H9 (cell line): ENCODE results near the gene DCBLD1. TPM values are rescaled to one million over a fixed set of nuclear protein-coding genes. Genes with fewer than 3 reads are reported as not detected.

Source experiments
- DNase-seq: peaks from one replicate; pipeline ENCODE4 v3.0.0-alpha.2; 2017
- H2AFZ ChIP-seq: one replicate; pipeline ENCODE4 v1.6.1; 2013; ENCODE audit warnings: mild to moderate bottlenecking, low read length, control low read depth, moderate library complexity
- H2AK5ac ChIP-seq: 2 replicates; pipeline ENCODE4 v1.6.1; 2013; ENCODE audit warnings: low read length, control low read depth, mixed read lengths; ENCODE audit not compliant: insufficient read length
- H2BK120ac ChIP-seq: one replicate; pipeline ENCODE4 v1.6.1; 2013; ENCODE audit warnings: low read depth, mild to moderate bottlenecking, low read length, control low read depth, inconsistent platforms; ENCODE audit not compliant: poor library complexity, severe bottlenecking
- H2BK12ac ChIP-seq: 2 replicates; pipeline ENCODE4 v1.6.1; 2013; ENCODE audit warnings: low read length, control low read depth, mixed read lengths, low read depth; ENCODE audit not compliant: insufficient read length
- H2BK15ac ChIP-seq: 2 replicates; pipeline ENCODE4 v1.6.1; 2013; ENCODE audit warnings: low read depth, low read length, control low read depth
- H2BK20ac ChIP-seq: one replicate; pipeline ENCODE4 v1.6.1; 2013; ENCODE audit warnings: low read depth, mild to moderate bottlenecking, low read length, control low read depth, inconsistent platforms; ENCODE audit not compliant: poor library complexity, severe bottlenecking
- H2BK5ac ChIP-seq: 2 replicates; pipeline ENCODE4 v1.6.1; 2013; ENCODE audit warnings: low read length, control low read depth, mixed read lengths; ENCODE audit not compliant: insufficient read length
- H3K14ac ChIP-seq: 2 replicates; pipeline ENCODE4 v1.6.1; 2013; ENCODE audit warnings: low read length, control low read depth; ENCODE audit not compliant: insufficient read depth
- H3K18ac ChIP-seq: 2 replicates; pipeline ENCODE4 v1.6.1; 2013; ENCODE audit warnings: low read depth, mild to moderate bottlenecking, mixed read lengths, low read length, control low read depth; ENCODE audit not compliant: insufficient read length
- H3K23ac ChIP-seq: 2 replicates; pipeline ENCODE4 v1.6.1; 2013; ENCODE audit warnings: low read length, control low read depth, mixed read lengths, low read depth; ENCODE audit not compliant: insufficient read length
- H3K23me2 ChIP-seq: 2 replicates; pipeline ENCODE4 v1.6.1; 2013; ENCODE audit warnings: low read depth, mild to moderate bottlenecking, mixed read lengths, low read length, control low read depth; ENCODE audit not compliant: insufficient read length, poor library complexity, severe bottlenecking
- H3K27ac ChIP-seq: 2 replicates; pipeline ENCODE4 v1.5.1; 2013; ENCODE audit warnings: low read length, control low read depth, mixed read lengths, low read depth; ENCODE audit not compliant: insufficient read length
- H3K27me3 ChIP-seq: 2 replicates; pipeline ENCODE4 v1.6.1; 2013; ENCODE audit warnings: low read length, control low read depth, inconsistent platforms; ENCODE audit not compliant: insufficient read depth
- H3K4ac ChIP-seq: 2 replicates; pipeline ENCODE4 v1.6.1; 2013; ENCODE audit warnings: low read depth, mild to moderate bottlenecking, control low read depth, inconsistent platforms, low read length, moderate library complexity
- H3K4me1 ChIP-seq: 2 replicates; pipeline ENCODE4 v1.6.1; 2013; ENCODE audit warnings: low read length, control low read depth, inconsistent platforms; ENCODE audit not compliant: insufficient read depth
- H3K4me2 ChIP-seq: 2 replicates; pipeline ENCODE4 v1.6.1; 2013; ENCODE audit warnings: low read length, control low read depth, mixed read lengths; ENCODE audit not compliant: insufficient read length, insufficient read depth
- H3K56ac ChIP-seq: 2 replicates; pipeline ENCODE4 v1.6.1; 2013; ENCODE audit warnings: low read depth, mild to moderate bottlenecking, mixed read lengths, low read length, control low read depth; ENCODE audit not compliant: insufficient read length
- H3K79me1 ChIP-seq: 2 replicates; pipeline ENCODE4 v1.6.1; 2013; ENCODE audit warnings: low read depth, mild to moderate bottlenecking, moderate library complexity, low read length, control low read depth, inconsistent platforms; ENCODE audit not compliant: insufficient read depth, poor library complexity, severe bottlenecking
- H3K79me2 ChIP-seq: 2 replicates; pipeline ENCODE4 v1.6.1; 2013; ENCODE audit warnings: low read length, control low read depth, inconsistent platforms; ENCODE audit not compliant: insufficient read depth
- H3K9ac ChIP-seq: 2 replicates; pipeline ENCODE4 v1.6.1; 2013; ENCODE audit warnings: low read length, control low read depth, mixed read lengths; ENCODE audit not compliant: insufficient read length; ENCODE audit errors: extremely low read depth
- H3K9me3 ChIP-seq: one replicate; pipeline ENCODE4 v1.6.1; 2013; ENCODE audit warnings: low read depth, low read length, inconsistent platforms; ENCODE audit not compliant: control insufficient read depth
- H3T11ph ChIP-seq: one replicate; pipeline ENCODE4 v1.6.1; 2013; ENCODE audit warnings: mild to moderate bottlenecking, low read length, control low read depth, inconsistent platforms
- H4K20me1 ChIP-seq: one replicate; pipeline ENCODE4 v1.6.1; 2013; ENCODE audit not compliant: control insufficient read depth, insufficient read length, insufficient read depth
- H4K5ac ChIP-seq: 2 replicates; pipeline ENCODE4 v1.6.1; 2013; ENCODE audit warnings: low read depth, mild to moderate bottlenecking, mixed read lengths, low read length, control low read depth; ENCODE audit not compliant: insufficient read length
- H4K8ac ChIP-seq: replicated peaks from 2 replicates; pipeline ENCODE4 v1.6.1; 2013; ENCODE audit warnings: low read length, control low read depth, mixed read lengths, low read depth; ENCODE audit not compliant: insufficient read length
- H4K91ac ChIP-seq: 2 replicates; pipeline ENCODE4 v1.6.1; 2013; ENCODE audit warnings: low read depth, mild to moderate bottlenecking, moderate library complexity, mixed read lengths, low read length, control low read depth; ENCODE audit not compliant: insufficient read length
- H3K27ac Mint-ChIP-seq, 3 experiments: 2 replicates in 2 of 3; 3 replicates in 1 of 3; pipeline ENCODE4 v1.8.0; 2020 to 2021; ENCODE audit warnings: mixed read lengths in 3 of 3, mild to moderate bottlenecking in 1 of 3, moderate library complexity in 1 of 3
- H3K27me3 Mint-ChIP-seq: 2 replicates; pipeline ENCODE4 v1.8.0; 2021; ENCODE audit warnings: low read depth, mild to moderate bottlenecking, moderate library complexity, mixed read lengths
- H3K36me3 Mint-ChIP-seq, 3 experiments: 2 replicates in 2 of 3; 3 replicates in 1 of 3; pipeline ENCODE4 v1.8.0; 2020 to 2021; ENCODE audit warnings: low read depth in 3 of 3, mixed read lengths in 3 of 3; ENCODE audit not compliant: insufficient read depth in 1 of 3
- H3K4me1 Mint-ChIP-seq, 2 experiments: 2 replicates each; pipeline ENCODE4 v1.8.0; 2020; ENCODE audit warnings: mixed read lengths in 2 of 2
- H3K4me3 Mint-ChIP-seq, 2 experiments: 2 replicates in 1 of 2; 3 replicates in 1 of 2; pipeline ENCODE4 v1.8.0; 2020 to 2021; ENCODE audit warnings: mild to moderate bottlenecking in 2 of 2, mixed read lengths in 2 of 2, moderate library complexity in 1 of 2
- H3K9me3 Mint-ChIP-seq, 2 experiments: 2 replicates in 1 of 2; 3 replicates in 1 of 2; pipeline ENCODE4 v1.8.0; 2020; ENCODE audit warnings: mild to moderate bottlenecking in 2 of 2, mixed read lengths in 2 of 2, moderate library complexity in 1 of 2
- WGBS: extraction: QIAGEN DNeasy Blood & Tissue Kit; methylation state at CpG from one replicate; pipeline ENCODE4 v1.1.7; 2013; ENCODE audit warnings: missing lambda C conversion rate, low lambda C conversion rate, mixed read lengths; ENCODE audit not compliant: insufficient read length; ENCODE audit errors: extremely low coverage; 5-methylcytosine and 5-hydroxymethylcytosine counted together
- total RNA-seq: library from RNA; stranded (reverse); gene quantifications from 2 replicates; pipeline ENCODE4 v1.2.1, GENCODE V29; 2021
- TF ChIP-seq, protein P1 (sequence below): fragments of 200-600 bp; sonication (generic); conservative IDR thresholded peaks from 3 replicates; pipeline ENCODE4 v1.8.0; 2021; ENCODE audit warnings: antibody characterized with exemption, mild to moderate bottlenecking

DCBLD1 gene
- total RNA-seq, 1 experiment from 2014 or later = 10.1 TPM

DNA sequence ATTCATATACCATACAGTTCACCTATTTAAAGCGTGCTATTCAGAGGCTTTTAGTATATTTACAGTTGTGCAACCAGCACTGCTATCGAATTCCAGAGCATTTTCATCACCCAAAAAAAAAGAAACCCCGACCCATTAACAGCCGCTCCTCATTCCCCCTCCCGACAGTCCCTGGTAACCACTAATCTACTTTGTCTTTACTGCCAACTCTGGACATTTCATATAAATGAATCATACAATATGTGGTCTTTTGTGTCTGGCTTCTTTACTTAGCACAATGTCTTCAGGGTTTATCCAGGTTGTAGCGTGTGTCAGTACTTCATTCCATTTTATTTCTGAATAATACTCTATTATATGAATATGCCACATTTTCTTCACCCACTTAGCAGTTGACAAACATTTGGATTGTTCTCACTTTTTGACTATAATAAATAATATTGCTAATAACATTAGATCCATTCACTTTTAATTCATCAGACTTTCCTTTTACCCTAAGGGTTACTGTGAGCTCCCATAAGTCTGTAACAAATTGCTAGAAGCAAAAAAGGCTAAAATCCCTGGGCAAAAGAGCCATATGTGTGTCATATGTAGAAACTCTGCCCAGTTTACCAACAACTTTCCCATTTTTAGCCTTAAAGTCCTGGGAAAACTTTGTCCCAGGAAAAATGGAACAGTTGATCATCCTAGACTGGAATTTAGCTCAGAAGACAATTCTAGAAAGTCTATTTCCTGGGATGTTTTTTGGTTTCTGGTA, 33.6 kb upstream of the DCBLD1 start:
- Histone ChIP-seq H3K79me1 (no peaks in the 10 kb centered on the region), H2BK120ac (no peak overlapping the region), H2BK5ac (no peak overlapping the region), H3K27ac (no peak overlapping the region), H3K79me2 (no peaks in the 10 kb centered on the region), H2AK5ac (no peak overlapping the region), H3K4me1 (no peaks in the 10 kb centered on the region), H3K56ac (no peak overlapping the region), H2BK20ac (no peak overlapping the region), H3T11ph (no peak overlapping the region), H3K27me3 (no peaks in the 10 kb centered on the region), H4K20me1 (no peaks in the 10 kb centered on the region), H3K9me3 (no peaks in the 10 kb centered on the region), H3K4me2 (no peak overlapping the region), H2BK12ac (no peak overlapping the region), H3K9ac (no peak overlapping the region), H3K4ac (no peak overlapping the region), H2AFZ (no peak overlapping the region), H4K91ac (no peak overlapping the region), H3K14ac (no peak overlapping the region), H3K23ac (no peak overlapping the region), H4K8ac (no peak overlapping the region), H4K5ac (no peak overlapping the region), H3K23me2 (no peaks in the 10 kb centered on the region), H2BK15ac (no peak overlapping the region), H3K18ac (no peak overlapping the region)
- Mint-ChIP-seq H3K27ac (no peak overlapping the region), H3K27me3 (no peaks in the 10 kb centered on the region; the same call in 1 of the 2 replicates), H3K4me1 (peaks cover 12 to 17% of the 10 kb centered on the region in 2 experiments), H3K4me3 (no peak overlapping the region), H3K9me3 (no peaks in the 10 kb centered on the region), H3K36me3 (no peaks in the 10 kb centered on the region; a peak in 1 of 7 replicates)
- WGBS = no CpG with 5 or more reads among the region's 6 CpGs
- TF ChIP-seq, protein P1, sequence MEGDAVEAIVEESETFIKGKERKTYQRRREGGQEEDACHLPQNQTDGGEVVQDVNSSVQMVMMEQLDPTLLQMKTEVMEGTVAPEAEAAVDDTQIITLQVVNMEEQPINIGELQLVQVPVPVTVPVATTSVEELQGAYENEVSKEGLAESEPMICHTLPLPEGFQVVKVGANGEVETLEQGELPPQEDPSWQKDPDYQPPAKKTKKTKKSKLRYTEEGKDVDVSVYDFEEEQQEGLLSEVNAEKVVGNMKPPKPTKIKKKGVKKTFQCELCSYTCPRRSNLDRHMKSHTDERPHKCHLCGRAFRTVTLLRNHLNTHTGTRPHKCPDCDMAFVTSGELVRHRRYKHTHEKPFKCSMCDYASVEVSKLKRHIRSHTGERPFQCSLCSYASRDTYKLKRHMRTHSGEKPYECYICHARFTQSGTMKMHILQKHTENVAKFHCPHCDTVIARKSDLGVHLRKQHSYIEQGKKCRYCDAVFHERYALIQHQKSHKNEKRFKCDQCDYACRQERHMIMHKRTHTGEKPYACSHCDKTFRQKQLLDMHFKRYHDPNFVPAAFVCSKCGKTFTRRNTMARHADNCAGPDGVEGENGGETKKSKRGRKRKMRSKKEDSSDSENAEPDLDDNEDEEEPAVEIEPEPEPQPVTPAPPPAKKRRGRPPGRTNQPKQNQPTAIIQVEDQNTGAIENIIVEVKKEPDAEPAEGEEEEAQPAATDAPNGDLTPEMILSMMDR = no peak
- no peak for DNase-seq
